Karpas-422 (cell line): ENCODE results near the gene RTN1. TPM values are rescaled to one million over a fixed set of nuclear protein-coding genes. Genes with fewer than 3 reads are reported as not detected.

Experiments used
- DNase-seq: peaks from one replicate; pipeline ENCODE4 v3.0.0-alpha.2; 2015
- H2AFZ ChIP-seq: fragments of 200-600 bp; sonication (generic); 2 replicates; pipeline ENCODE4 v1.6.1; 2014; ENCODE audit warnings: antibody characterized with exemption, low read length, mixed read lengths
- H3K27ac ChIP-seq: fragments of 200-600 bp; sonication (generic); 2 replicates; pipeline ENCODE4 v1.5.1; 2014; ENCODE audit warnings: mild to moderate bottlenecking, low read length, moderate library complexity
- H3K27me3 ChIP-seq: fragments of 200-600 bp; sonication (generic); 2 replicates; pipeline ENCODE4 v1.6.1; 2014; ENCODE audit warnings: low read length, mixed read lengths
- H3K36me3 ChIP-seq: fragments of 200-600 bp; sonication (generic); 2 replicates; pipeline ENCODE4 v1.6.1; 2014; ENCODE audit warnings: low read length, mixed read lengths; ENCODE audit not compliant: insufficient read depth
- H3K4me1 ChIP-seq: fragments of 200-600 bp; sonication (generic); 2 replicates; pipeline ENCODE4 v1.6.1; 2014; ENCODE audit warnings: mild to moderate bottlenecking, low read length, mixed read lengths
- H3K4me2 ChIP-seq: fragments of 200-600 bp; sonication (generic); 2 replicates; pipeline ENCODE4 v1.6.1; 2014; ENCODE audit warnings: low read length, low read depth, mild to moderate bottlenecking; ENCODE audit not compliant: poor library complexity, severe bottlenecking
- H3K4me3 ChIP-seq: fragments of 200-600 bp; sonication (generic); 2 replicates; pipeline ENCODE4 v1.5.1; 2014; ENCODE audit warnings: mild to moderate bottlenecking, antibody characterized with exemption, low read length, mixed read lengths
- H3K79me2 ChIP-seq: fragments of 200-600 bp; sonication (generic); 2 replicates; pipeline ENCODE4 v1.6.1; 2014; ENCODE audit warnings: mild to moderate bottlenecking, low read length, mixed read lengths
- H3K9ac ChIP-seq: fragments of 200-600 bp; sonication (generic); 2 replicates; pipeline ENCODE4 v1.6.0; 2014; ENCODE audit warnings: low read length
- H3K9me2 ChIP-seq: fragments of 200-600 bp; sonication (generic), shearing (Covaris generic); replicated peaks from 2 replicates; pipeline ENCODE4 v1.6.0; 2014; ENCODE audit warnings: mild to moderate bottlenecking, low read length, moderate library complexity; ENCODE audit not compliant: insufficient read depth
- H3K9me3 ChIP-seq: fragments of 300-700, 200-600 bp; sonication (generic); 2 replicates; pipeline ENCODE4 v1.6.1; 2014; ENCODE audit warnings: low read length, mixed read lengths
- H4K20me1 ChIP-seq: fragments of 200-600 bp; sonication (generic); 2 replicates; pipeline ENCODE4 v1.6.1; 2014; ENCODE audit warnings: mild to moderate bottlenecking, antibody characterized with exemption, low read length, low read depth; ENCODE audit not compliant: insufficient read depth
- total RNA-seq: library from RNA; depleted of rRNA; stranded (reverse); fragments of >200 nt; shearing (Covaris generic); gene quantifications from 2 replicates; pipeline ENCODE4 v1.2.3, GENCODE V29; 2014; ENCODE audit warnings: low replicate concordance

Gene RTN1
- total RNA-seq, 1 experiment from 2014 or later: not detected

DNA sequence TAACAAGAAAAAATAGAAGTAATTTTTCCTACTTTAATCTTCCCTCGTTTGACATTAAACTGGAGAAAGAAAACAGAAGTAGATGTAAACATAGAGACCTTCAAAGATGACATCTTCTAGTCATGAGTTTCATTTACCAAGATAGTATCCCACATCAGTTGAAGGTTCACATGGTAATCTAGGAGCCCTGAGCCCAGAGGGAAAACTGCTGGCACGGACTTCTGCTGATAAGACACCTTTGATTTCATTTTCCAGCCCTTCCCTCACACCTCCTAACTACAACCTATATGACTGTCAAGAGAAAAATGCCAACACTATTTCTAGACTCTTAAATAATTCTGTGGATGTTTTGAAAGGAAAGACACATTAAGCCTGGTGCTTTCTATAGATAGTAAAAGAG, 247.9 kb downstream of the RTN1 start:
- H3K4me3 ChIP-seq: no peak overlapping the region
- no peak overlapping the region for H3K4me2 ChIP-seq
- H3K27ac ChIP-seq: no peak overlapping the region
- DNase-seq: no peak
- no peaks in the 10 kb centered on the region for H3K36me3 ChIP-seq
- no peaks in the 10 kb centered on the region for H3K9me2 ChIP-seq
- no peaks in the 10 kb centered on the region for H4K20me1 ChIP-seq
- H3K9ac ChIP-seq: no peak overlapping the region
- H3K4me1 ChIP-seq: no peaks in the 10 kb centered on the region
- no peaks in the 10 kb centered on the region for H3K9me3 ChIP-seq
- H2AFZ ChIP-seq: no peak overlapping the region
- H3K79me2 ChIP-seq: no peaks in the 10 kb centered on the region
- H3K27me3 ChIP-seq: no peaks in the 10 kb centered on the region

GRCh38 chr14:59619061-59619460, 251.5 kb downstream of the RTN1 start:
- H3K9me3 ChIP-seq: no peaks in the 10 kb centered on the region
- H3K9ac ChIP-seq: no peak overlapping the region
- H3K4me1 ChIP-seq: no peaks in the 10 kb centered on the region
- no peaks in the 10 kb centered on the region for H3K9me2 ChIP-seq
- no peak overlapping the region for H2AFZ ChIP-seq
- H3K79me2 ChIP-seq: no peaks in the 10 kb centered on the region
- H3K36me3 ChIP-seq: no peaks in the 10 kb centered on the region
- H3K4me2 ChIP-seq: no peak overlapping the region
- no peak overlapping the region for H3K27ac ChIP-seq
- H3K4me3 ChIP-seq: no peak overlapping the region
- H3K27me3 ChIP-seq: no peaks in the 10 kb centered on the region
- DNase-seq: no peak
- H4K20me1 ChIP-seq: no peaks in the 10 kb centered on the region

DNA sequence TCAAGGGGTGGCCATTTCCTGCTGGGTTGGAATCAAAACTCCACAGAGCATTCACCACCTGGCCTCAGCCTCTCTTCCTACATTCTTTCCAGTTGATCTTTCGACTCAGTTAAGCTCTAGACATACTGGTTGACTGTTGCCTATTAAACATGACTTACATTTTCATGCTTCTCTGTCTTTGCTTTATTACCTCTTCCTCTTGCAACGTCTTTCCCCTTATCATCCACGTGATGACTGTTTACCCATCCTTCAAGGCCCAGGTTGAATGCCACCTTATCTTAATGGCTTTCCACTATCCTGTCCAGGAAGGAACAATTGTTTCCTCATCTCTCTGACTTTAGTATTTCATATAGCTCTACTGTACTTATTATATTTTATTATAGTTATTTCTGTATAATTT, 269.5 kb downstream of the RTN1 start:
- H3K27me3 ChIP-seq: no peaks in the 10 kb centered on the region
- H3K4me1 ChIP-seq: no peaks in the 10 kb centered on the region
- no peaks in the 10 kb centered on the region for H4K20me1 ChIP-seq
- no peak overlapping the region for H3K9ac ChIP-seq
- no peaks in the 10 kb centered on the region for H3K79me2 ChIP-seq
- H3K9me2 ChIP-seq: no peaks in the 10 kb centered on the region
- H3K4me2 ChIP-seq: no peak overlapping the region
- no peaks in the 10 kb centered on the region for H3K9me3 ChIP-seq
- no peaks in the 10 kb centered on the region for H3K36me3 ChIP-seq
- no peak overlapping the region for H2AFZ ChIP-seq
- no peak overlapping the region for H3K4me3 ChIP-seq
- H3K27ac ChIP-seq: no peak overlapping the region
- DNase-seq: no peak

- Histone ChIP-seq H3K9me2 (no peaks in the 10 kb centered on the region), H3K27ac (no peak overlapping the region), H3K9ac (no peak overlapping the region), H3K27me3 (no peaks in the 10 kb centered on the region), H3K79me2 (no peaks in the 10 kb centered on the region), H3K36me3 (no peaks in the 10 kb centered on the region), H2AFZ (no peak overlapping the region), H4K20me1 (no peaks in the 10 kb centered on the region), H3K9me3 (no peaks in the 10 kb centered on the region), H3K4me3 (no peak overlapping the region), H3K4me2 (no peak overlapping the region), H3K4me1 (no peaks in the 10 kb centered on the region)
- DNase-seq: no peak
Measured at GRCh38 chr14:59600211-59600945, 270.2 kb downstream of the RTN1 start.

DNA sequence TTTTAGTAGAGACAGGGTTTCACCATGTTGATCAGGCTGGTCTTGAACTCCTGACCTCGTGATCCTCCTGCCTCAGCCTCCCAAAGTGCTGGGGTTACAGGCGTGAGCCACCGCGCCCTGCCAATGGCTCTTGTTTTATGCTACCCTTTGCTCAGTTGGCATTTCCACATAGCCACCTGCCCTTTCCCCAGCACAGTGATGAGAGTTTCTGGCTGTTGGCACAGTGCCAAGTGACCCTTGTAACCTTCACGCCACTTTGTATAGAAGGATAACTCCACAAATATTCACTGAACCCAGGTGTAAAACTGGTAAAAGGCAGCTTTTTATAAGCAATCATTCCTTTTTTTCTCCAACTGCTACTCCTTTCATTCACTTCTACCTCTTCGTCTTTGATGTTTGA, 275.5 kb downstream of the RTN1 start:
- Histone ChIP-seq H3K9ac (no peak overlapping the region), H3K27me3 (0 out of 2 replicates have a peak, but pooled peaks cover 2% of the 10 kb centered on the region), H3K4me3 (no peak overlapping the region), H3K36me3 (no peaks in the 10 kb centered on the region), H3K79me2 (no peaks in the 10 kb centered on the region), H2AFZ (no peak overlapping the region), H3K4me1 (no peaks in the 10 kb centered on the region), H3K27ac (no peak overlapping the region), H3K9me2 (no peaks in the 10 kb centered on the region), H3K4me2 (no peak overlapping the region), H4K20me1 (no peaks in the 10 kb centered on the region), H3K9me3 (peaks cover 3% of the 10 kb centered on the region; the same call in 1 of the 2 replicates)
- DNase-seq: no peak

DNA sequence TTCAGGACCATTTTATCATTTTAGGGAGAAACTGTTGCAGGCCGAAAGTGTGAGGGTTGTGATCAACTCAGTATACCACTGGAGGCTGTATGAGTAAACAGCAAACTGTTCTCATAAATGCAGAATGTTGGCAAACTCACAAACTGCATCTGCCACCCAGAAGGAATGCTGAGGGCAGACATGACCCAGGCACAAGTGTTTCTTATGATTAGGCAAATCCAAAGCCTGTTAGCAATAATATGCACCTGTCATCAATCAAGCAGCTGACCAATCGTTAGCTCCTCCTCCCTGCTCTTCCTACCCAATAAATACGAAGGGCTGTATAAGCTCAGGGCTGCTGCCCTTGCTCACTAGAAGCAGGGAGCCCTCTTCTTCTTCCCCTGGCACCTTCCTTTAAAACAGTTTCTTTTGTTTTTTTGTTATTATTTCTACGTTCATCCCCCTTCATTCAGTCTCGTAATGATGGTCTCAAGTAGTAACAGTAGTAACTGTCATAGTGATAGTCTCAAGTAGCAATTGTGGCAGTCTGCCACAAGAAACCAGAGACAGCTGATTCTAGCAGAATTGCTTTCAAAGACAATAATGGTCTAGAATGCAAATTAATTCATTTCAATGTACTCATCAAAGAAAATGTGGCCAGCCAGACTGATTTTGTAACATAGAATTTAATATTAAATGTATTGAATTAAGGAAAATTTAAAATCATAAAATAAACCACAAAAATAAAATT, 278.8 kb downstream of the RTN1 start:
- no peak overlapping the region for H2AFZ ChIP-seq
- no peak overlapping the region for H3K27ac ChIP-seq
- H4K20me1 ChIP-seq: no peaks in the 10 kb centered on the region
- no peak overlapping the region for H3K4me2 ChIP-seq
- no peaks in the 10 kb centered on the region for H3K9me2 ChIP-seq
- H3K79me2 ChIP-seq: no peaks in the 10 kb centered on the region
- H3K4me1 ChIP-seq: no peaks in the 10 kb centered on the region
- no peaks in the 10 kb centered on the region for H3K36me3 ChIP-seq
- H3K9me3 ChIP-seq: peaks cover 3% of the 10 kb centered on the region; the same call in 1 of the 2 replicates
- no peak overlapping the region for H3K9ac ChIP-seq
- 0 out of 2 replicates have a peak, but pooled peaks cover 2% of the 10 kb centered on the region for H3K27me3 ChIP-seq
- DNase-seq: no peak
- no peak overlapping the region for H3K4me3 ChIP-seq

GRCh38 chr14:59588101-59588500, 282.5 kb downstream of the RTN1 start:
- Histone ChIP-seq H3K4me2 (no peak overlapping the region), H3K27me3 (0 out of 2 replicates have a peak, but pooled peaks cover 2% of the 10 kb centered on the region), H3K36me3 (no peaks in the 10 kb centered on the region), H3K4me1 (0 out of 2 replicates have a peak, but pooled peaks cover 3% of the 10 kb centered on the region), H3K27ac (no peak overlapping the region), H3K9me2 (no peaks in the 10 kb centered on the region), H2AFZ (no peak overlapping the region), H4K20me1 (no peaks in the 10 kb centered on the region), H3K9ac (no peak overlapping the region), H3K79me2 (no peaks in the 10 kb centered on the region), H3K4me3 (no peak overlapping the region), H3K9me3 (peaks cover 3% of the 10 kb centered on the region; the same call in 1 of the 2 replicates)
- DNase-seq: no peak

DNA sequence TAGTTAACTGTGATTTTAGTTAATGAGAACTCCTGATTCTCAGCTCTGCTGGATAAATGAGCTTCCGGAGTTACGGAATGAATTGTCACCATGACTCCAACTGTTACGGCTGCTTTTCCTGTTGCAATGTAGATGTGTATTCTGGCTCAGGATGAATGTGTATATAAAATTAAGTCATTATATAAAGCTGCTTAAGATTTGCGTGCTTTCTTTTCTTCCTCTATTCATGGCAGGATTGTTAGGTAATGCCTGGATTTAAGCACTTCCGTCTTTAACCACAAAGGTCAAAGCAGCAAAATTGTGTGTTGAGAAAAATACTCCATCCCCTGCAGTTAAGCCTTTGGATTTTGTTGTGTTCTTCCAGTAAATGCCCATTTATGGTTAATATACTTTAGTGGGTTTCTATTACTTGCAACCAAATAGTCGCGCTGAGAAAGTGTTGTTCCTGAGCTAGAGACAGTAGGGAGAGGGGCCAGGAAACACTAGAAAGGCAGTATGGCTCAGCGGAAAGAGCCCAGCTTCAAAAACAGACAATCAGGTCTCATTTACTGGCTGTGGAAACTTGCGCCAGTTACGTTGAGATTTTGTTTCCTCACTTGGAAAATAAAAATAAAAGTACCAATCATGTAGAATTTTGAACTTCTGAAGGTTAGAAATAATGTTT, 284.6 kb downstream of the RTN1 start:
- Histone ChIP-seq H3K4me1 (0 out of 2 replicates have a peak, but pooled peaks cover 3% of the 10 kb centered on the region), H3K4me2 (peak overlapping the region; percentile 10), H2AFZ (no peak overlapping the region), H3K79me2 (no peaks in the 10 kb centered on the region), H3K9ac (no peak overlapping the region), H3K27ac (no peak overlapping the region), H3K9me2 (no peaks in the 10 kb centered on the region), H3K36me3 (no peaks in the 10 kb centered on the region), H3K4me3 (no peak overlapping the region), H3K27me3 (0 out of 2 replicates have a peak, but pooled peaks cover 2% of the 10 kb centered on the region), H4K20me1 (no peaks in the 10 kb centered on the region), H3K9me3 (no peaks in the 10 kb centered on the region)
- DNase-seq: no peak
